ENCODE measurements around the gene ANKMY2. TPM values are rescaled to one million over a fixed set of nuclear protein-coding genes. Genes with fewer than 3 reads are reported as not detected.

Gene ANKMY2
- polyA plus RNA-seq, 1 donor: 22.8 TPM

GRCh38 chr7:16657656-16658279, 12.2 kb upstream of the ANKMY2 start:
- no peak for DNase-seq

GRCh38 chr7:16656141-16656540, 10.6 kb upstream of the ANKMY2 start:
- no peak for DNase-seq

- DNase-seq: no peak
Observed at GRCh38 chr7:16655394-16655793, 9.8 kb upstream of the ANKMY2 start.

- DNase-seq: no peak
Observed at GRCh38 chr7:16652888-16653287, 7.3 kb upstream of the ANKMY2 start.

GRCh38 chr7:16652240-16652583, 6.7 kb upstream of the ANKMY2 start:
- DNase-seq: no peak

- no peak for DNase-seq
Observed at GRCh38 chr7:16651396-16652239, 6.1 kb upstream of the ANKMY2 start.

- DNase-seq: no peak
Observed at GRCh38 chr7:16650266-16650665, 4.7 kb upstream of the ANKMY2 start.

- DNase-seq: no peak
Observed at GRCh38 chr7:16649196-16649595, 3.6 kb upstream of the ANKMY2 start.

- DNase-seq: no peak
Observed at GRCh38 chr7:16648551-16648950, 3.0 kb upstream of the ANKMY2 start.

GRCh38 chr7:16647435-16647960, 1.9 kb upstream of the ANKMY2 start:
- DNase-seq: no peak

GRCh38 chr7:16646472-16647072, 1.0 kb upstream of the ANKMY2 start:
- no peak for DNase-seq

GRCh38 chr7:16644636-16645592, 640 bp downstream of the ANKMY2 start:
- DNase-seq: peak; percentile 47

GRCh38 chr7:16644157-16644556, 1.4 kb downstream of the ANKMY2 start:
- DNase-seq: no peak

GRCh38 chr7:16638282-16639280, 7.0 kb downstream of the ANKMY2 start:
- peak; percentile 55 for DNase-seq

GRCh38 chr7:16637379-16637778, 8.2 kb downstream of the ANKMY2 start:
- DNase-seq: no peak

- DNase-seq: peak; percentile 78
Observed at GRCh38 chr7:16636555-16637101, 8.9 kb downstream of the ANKMY2 start.

- no peak for DNase-seq
Observed at GRCh38 chr7:16634271-16634738, 11.2 kb downstream of the ANKMY2 start.

GRCh38 chr7:16630654-16631053, 14.9 kb downstream of the ANKMY2 start:
- no peak for DNase-seq

GRCh38 chr7:16627236-16627635, 18.3 kb downstream of the ANKMY2 start:
- DNase-seq: no peak

- DNase-seq: no peak
Observed at GRCh38 chr7:16626388-16626787, 19.2 kb downstream of the ANKMY2 start.

- DNase-seq: no peak
Observed at GRCh38 chr7:16619979-16620408, 25.6 kb downstream of the ANKMY2 start.
